Esophagus muscularis mucosa (tissue), 4 donors: ENCODE results near the gene PLAAT4. TPM values are rescaled to one million over a fixed set of nuclear protein-coding genes. Genes with fewer than 3 reads are reported as not detected.

Experiments used
- DNase-seq: peaks from one replicate; pipeline ENCODE4 v3.0.0-alpha.2; 2017; ENCODE audit errors: extremely low spot score
- H3K27ac ChIP-seq, 4 donors: fragments of 200-600 bp; sonication (generic); replicated peaks in 1 of 4; 1 replicate in 3 of 4; 2 replicates in 1 of 4; pipeline ENCODE4 v1.5.1; 2016 to 2019; ENCODE audit warnings: mild to moderate bottlenecking in 1 of 4
- H3K27me3 ChIP-seq, 4 donors: fragments of 200-600 bp; sonication (generic); one replicate each; pipeline versions ENCODE4 v1.5.1 to v1.6.0; 2016 to 2019
- H3K36me3 ChIP-seq, 4 donors: fragments of 200-600 bp; sonication (generic); one replicate each; pipeline ENCODE4 v1.5.1; 2016 to 2019
- H3K4me1 ChIP-seq, 4 donors: fragments of 200-600 bp; sonication (generic); one replicate each; pipeline ENCODE4 v1.5.1; 2016 to 2019
- H3K4me3 ChIP-seq, 4 donors: fragments of 200-600 bp; sonication (generic); 1 replicate in 2 of 4; 2 replicates in 2 of 4; pipeline ENCODE4 v1.5.1; 2016 to 2019; ENCODE audit warnings: mild to moderate bottlenecking in 4 of 4, moderate library complexity in 1 of 4
- H3K9me3 ChIP-seq, 4 donors: fragments of 200-600 bp; sonication (generic); 1 replicate in 3 of 4; 2 replicates in 1 of 4; pipeline ENCODE4 v1.5.1; 2016 to 2019
- CTCF ChIP-seq, 3 experiments: fragments of 200-600 bp in 2 of 3; fragments of 450-650 bp in 1 of 3; sonication (generic) in 2 of 3; IDR thresholded peaks; one replicate each; pipeline ENCODE4 v1.5.1; 2017 to 2019; ENCODE audit warnings: antibody characterized with exemption in 3 of 3, mild to moderate bottlenecking in 2 of 3, moderate library complexity in 1 of 3
- EP300 ChIP-seq: sonication (generic); formaldehyde crosslinking; IDR thresholded peaks from one replicate; pipeline ENCODE4 v1.6.1; 2017; ENCODE audit warnings: antibody characterized with exemption
- POLR2A ChIP-seq: fragments of 450-650 bp; IDR thresholded peaks from one replicate; pipeline ENCODE4 v1.6.1; 2017; ENCODE audit warnings: antibody characterized with exemption, moderate library complexity, mild to moderate bottlenecking, low read depth
- POLR2AphosphoS5 ChIP-seq, 2 donors: sonication (generic); formaldehyde crosslinking; IDR thresholded peaks; one replicate each; pipeline ENCODE4 v1.6.1; 2017; ENCODE audit warnings: antibody characterized with exemption in 2 of 2
- WGBS: methylation state at CpG from one replicate; pipeline ENCODE4 v1.1.5; 2018; 5-methylcytosine and 5-hydroxymethylcytosine counted together
- intact Hi-C: fragments of 100-400 bp; cut with DNase I; formaldehyde crosslinking; loops from one replicate; pipeline ENCODE4 v1.15.1; 2023
- total RNA-seq, 4 donors: library from RNA; depleted of rRNA; stranded (reverse); fragments of >200 nt; gene quantifications; one replicate each; pipeline versions ENCODE4 v1.1.0 to v1.2.1, GENCODE V29; 2016

PLAAT4 gene
- total RNA-seq, 4 donors from 2014 or later, result 9.1 to 28.0 (median 20.1) TPM

GRCh38 chr11:63504933-63505586 lies 31.5 kb upstream of the PLAAT4 start:
- H3K36me3 ChIP-seq, result no peaks in the 10 kb centered on the region
- TF ChIP-seq CTCF (IDR thresholded peaks at IDR 0.05) (no peak), EP300 (no peak), POLR2AphosphoS5 (IDR thresholded peaks at IDR 0.05) (no peak), POLR2A (no peak)
- 52% methylated on average over 4 of the region's 4 CpGs for WGBS
- no peaks in the 10 kb centered on the region for H3K27me3 ChIP-seq
- DNase-seq, result no peak
- H3K9me3 ChIP-seq, result peaks cover 0 to 4% (median 4%) of the 10 kb centered on the region in 4 donors
- no peak overlapping the region for H3K4me3 ChIP-seq
- no peak overlapping the region for H3K27ac ChIP-seq
- peaks cover 7 to 22% (median 9%) of the 10 kb centered on the region in 4 donors for H3K4me1 ChIP-seq
- intact Hi-C loops, result no loop called here

GRCh38 chr11:63505857-63506528 lies 30.6 kb upstream of the PLAAT4 start, which contains the start of gene LGALS12:
Gene LGALS12 (plus strand): TSS chr11:63506084. CDS start chr11:63506459, 375 bp downstream.
- Histone ChIP-seq H3K4me3 (no peak within 1 kb of the TSS), H3K27me3 (no peaks in the 10 kb centered on the region), H3K36me3 (no peaks in the 10 kb centered on the region), H3K4me1 (peaks cover 16 to 31% (median 17%) of the 10 kb centered on the region in 4 donors), H3K27ac (no peak within 1 kb of the TSS), H3K9me3 (no peaks in the 10 kb centered on the region)
- TF ChIP-seq POLR2A (no peak), POLR2AphosphoS5 (IDR thresholded peaks at IDR 0.05) (no peak), EP300 (no peak), CTCF (IDR thresholded peaks at IDR 0.05) (no peak)
- WGBS, result 63% methylated on average over 13 of the region's 15 CpGs
- intact Hi-C loops, result no loop called here
- DNase-seq, result no peak

GRCh38 chr11:63506876-63507275 lies 29.7 kb upstream of the PLAAT4 start:
- Histone ChIP-seq H3K36me3 (no peaks in the 10 kb centered on the region), H3K4me1 (peaks cover 17 to 34% (median 18%) of the 10 kb centered on the region in 4 donors), H3K27ac (no peak overlapping the region), H3K27me3 (no peaks in the 10 kb centered on the region), H3K9me3 (no peaks in the 10 kb centered on the region), H3K4me3 (no peak overlapping the region)
- no CpG with 5 or more reads among the region's 2 CpGs for WGBS
- no peak for DNase-seq
- TF ChIP-seq CTCF (IDR thresholded peaks at IDR 0.05), result no peak
- no peak for TF ChIP-seq POLR2AphosphoS5 (IDR thresholded peaks at IDR 0.05)
- TF ChIP-seq POLR2A, result no peak
- no peak for TF ChIP-seq EP300
- intact Hi-C loops, result no loop called here

GRCh38 chr11:63507511-63507910 lies 29.1 kb upstream of the PLAAT4 start:
- no peak overlapping the region for H3K27ac ChIP-seq
- no peak for TF ChIP-seq EP300
- no peak for TF ChIP-seq CTCF (IDR thresholded peaks at IDR 0.05)
- no peak for TF ChIP-seq POLR2A
- no peak for TF ChIP-seq POLR2AphosphoS5 (IDR thresholded peaks at IDR 0.05)
- H3K36me3 ChIP-seq, result no peaks in the 10 kb centered on the region
- DNase-seq, result no peak
- WGBS, result 83% methylated on average over 2 of the region's 2 CpGs
- H3K27me3 ChIP-seq, result no peaks in the 10 kb centered on the region
- H3K9me3 ChIP-seq, result no peaks in the 10 kb centered on the region
- peaks cover 17 to 34% (median 18%) of the 10 kb centered on the region in 4 donors for H3K4me1 ChIP-seq
- intact Hi-C loops, result no loop called here
- H3K4me3 ChIP-seq, result no peak overlapping the region
